Measurements from ENCODE around the gene KRTAP24-1. TPM values are rescaled to one million over a fixed set of nuclear protein-coding genes. Genes with fewer than 3 reads are reported as not detected.

KRTAP24-1 gene, protein sequence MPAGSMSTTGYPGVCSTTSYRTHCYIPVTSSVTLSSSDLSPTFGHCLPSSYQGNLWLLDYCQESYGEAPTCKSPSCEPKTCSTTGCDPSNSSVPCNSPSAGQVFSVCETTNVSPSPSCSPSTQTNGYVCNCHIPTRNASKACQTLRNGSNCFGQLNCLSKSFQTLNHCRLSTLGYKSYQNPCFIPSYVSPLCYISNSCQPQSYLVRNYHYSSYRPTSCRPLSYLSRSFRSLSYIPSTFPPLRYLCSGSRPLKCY
- total RNA-seq, result not detected

DNA sequence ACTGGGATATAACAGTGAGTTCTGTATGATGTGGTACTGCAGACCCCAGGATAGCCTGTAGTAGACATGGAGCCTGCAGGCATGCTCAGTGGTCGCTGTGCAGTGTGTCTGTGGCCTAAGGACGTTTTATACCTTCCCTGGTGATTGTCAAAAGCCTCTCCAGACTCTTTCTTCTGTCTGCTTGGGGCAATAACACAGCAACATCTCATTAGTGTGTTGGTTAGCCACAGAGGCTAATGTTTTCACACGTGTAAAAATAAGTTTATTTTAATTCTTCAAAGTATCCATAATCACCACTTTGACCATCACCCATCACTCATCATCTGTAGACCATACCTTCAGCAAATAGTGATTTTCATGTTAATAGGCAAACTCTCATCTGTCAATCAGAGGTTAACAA lies at the start of gene KRTAP24-1:
KRTAP24-1 (minus strand) TSS at position 101 of the 400 bp plus-strand sequence; CDS start at position 83, 18 bp downstream.

DNA sequence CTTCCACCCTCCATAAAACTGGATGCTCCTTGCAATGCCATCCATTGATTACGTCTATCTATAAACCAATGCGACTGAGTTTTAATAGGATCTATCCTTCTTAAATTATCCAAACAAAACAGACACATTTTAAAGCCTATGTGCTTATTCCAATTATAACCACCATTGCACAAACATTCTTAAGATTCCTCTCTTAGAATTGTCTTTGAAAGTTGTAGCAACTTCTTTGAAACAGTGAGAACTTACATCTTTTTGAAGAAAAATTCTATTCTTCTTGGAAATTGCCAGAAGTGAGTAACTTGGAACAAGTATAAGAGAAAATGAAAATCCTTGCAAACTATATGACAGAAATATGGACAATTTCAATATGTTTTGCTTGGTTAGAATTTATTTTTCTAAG lies 37.5 kb upstream of the KRTAP24-1 start, which contains the start of gene KRTAP26-1:
KRTAP26-1 (minus strand) TSS at position 101 of the 400 bp plus-strand sequence. CDS start 280 bp downstream, outside the sequence.

DNA sequence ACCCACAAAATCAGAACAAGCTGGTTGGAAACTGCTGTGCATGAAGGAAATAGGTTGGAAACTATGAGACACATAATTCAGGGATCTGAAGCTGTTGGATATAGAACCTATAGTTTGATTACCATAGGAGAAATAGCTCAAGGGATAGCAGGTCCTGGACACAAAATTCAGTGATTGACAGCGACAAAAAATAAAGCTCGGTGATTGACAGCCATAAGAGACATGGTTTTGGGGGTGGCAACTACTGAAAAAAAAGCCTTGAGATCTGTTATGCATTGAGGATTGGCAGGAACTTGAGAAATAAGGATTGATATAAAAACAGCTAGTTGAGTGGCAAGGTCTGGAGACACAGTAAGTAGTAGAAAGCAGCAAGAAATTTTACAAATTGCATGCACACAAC lies 6.5 kb upstream of the KRTAP24-1 start, which contains the start of gene KRTAP25-1:
KRTAP25-1 (minus strand) TSS at position 300 of the 400 bp plus-strand sequence; CDS start at position 276, 24 bp downstream.

Other genes starting within 250 kb of the KRTAP24-1 start
- not detected for gene CLDN17, start 116.1 kb downstream of the KRTAP24-1 start, total RNA-seq
- not detected for gene CLDN8, start 66.9 kb downstream of the KRTAP24-1 start, total RNA-seq
- gene KRTAP25-1, start 6.6 kb upstream of the KRTAP24-1 start, total RNA-seq, result not detected
- gene KRTAP26-1, start 37.4 kb upstream of the KRTAP24-1 start, total RNA-seq, result not detected
- not detected for gene KRTAP27-1, start 54.7 kb upstream of the KRTAP24-1 start, total RNA-seq
- gene KRTAP23-1, start 65.7 kb upstream of the KRTAP24-1 start, total RNA-seq, result not detected
- gene KRTAP13-2, start 89.3 kb upstream of the KRTAP24-1 start, total RNA-seq, result not detected
- gene KRTAP13-1, start 113.1 kb upstream of the KRTAP24-1 start, total RNA-seq, result not detected
- not detected for gene KRTAP13-3, start 143.0 kb upstream of the KRTAP24-1 start, total RNA-seq
- not detected for gene KRTAP13-4, start 147.3 kb upstream of the KRTAP24-1 start, total RNA-seq
- not detected for gene KRTAP15-1, start 157.3 kb upstream of the KRTAP24-1 start, total RNA-seq
- not detected for gene KRTAP19-1, start 197.4 kb upstream of the KRTAP24-1 start, total RNA-seq
- gene KRTAP19-2, start 204.5 kb upstream of the KRTAP24-1 start, total RNA-seq, result not detected
- not detected for gene KRTAP19-3, start 209.1 kb upstream of the KRTAP24-1 start, total RNA-seq
- not detected for gene KRTAP19-4, start 214.2 kb upstream of the KRTAP24-1 start, total RNA-seq
- gene KRTAP19-5, start 219.2 kb upstream of the KRTAP24-1 start, total RNA-seq, result not detected